ENCODE data around the gene GDPD5.

GDPD5 gene

DNA sequence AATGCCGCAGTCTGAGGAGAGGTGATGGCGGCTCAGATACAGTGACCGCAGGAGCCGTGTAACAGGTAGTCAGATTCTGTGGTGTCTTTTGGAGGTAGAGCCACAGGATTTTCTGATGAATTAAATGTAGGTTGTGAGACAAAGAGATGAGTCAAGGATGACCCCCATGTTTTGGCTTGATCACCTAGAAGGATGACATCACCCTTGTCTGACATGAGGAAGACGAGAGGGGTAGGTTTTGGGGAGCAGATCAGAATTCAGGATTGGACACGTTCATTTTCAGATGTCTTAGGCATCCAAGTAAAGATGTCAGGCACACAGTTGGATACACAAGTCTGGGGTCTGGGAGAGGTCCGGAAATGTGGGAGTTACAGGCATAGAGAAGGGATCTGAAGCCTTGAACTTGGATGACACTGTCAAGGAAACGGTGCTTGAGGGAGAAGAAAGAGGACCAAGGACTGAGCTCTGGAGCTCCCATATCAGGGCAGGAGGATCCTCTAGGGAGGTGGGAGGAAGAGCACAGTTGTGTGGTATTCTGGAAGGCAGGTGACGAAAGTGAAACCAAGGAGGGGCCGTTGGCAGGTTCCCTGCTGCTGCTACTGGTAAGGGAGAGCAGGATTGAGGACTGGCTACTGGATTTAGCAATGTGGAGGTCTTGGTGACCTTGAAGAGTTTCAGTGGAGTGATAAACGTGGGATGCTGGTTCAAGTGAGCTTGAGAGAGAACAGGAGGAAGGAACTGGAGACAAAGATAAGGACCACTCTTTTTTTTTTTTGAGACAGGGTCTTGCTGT is 12.6 kb upstream of the GDPD5 start:
- DNase-seq, result no peak
- intact Hi-C loops (cut with DNase I), result loop anchor here (10.0 kb wide), 1 partner anchor 264 kb away; no protein-coding TSS in a partner anchor

DNA sequence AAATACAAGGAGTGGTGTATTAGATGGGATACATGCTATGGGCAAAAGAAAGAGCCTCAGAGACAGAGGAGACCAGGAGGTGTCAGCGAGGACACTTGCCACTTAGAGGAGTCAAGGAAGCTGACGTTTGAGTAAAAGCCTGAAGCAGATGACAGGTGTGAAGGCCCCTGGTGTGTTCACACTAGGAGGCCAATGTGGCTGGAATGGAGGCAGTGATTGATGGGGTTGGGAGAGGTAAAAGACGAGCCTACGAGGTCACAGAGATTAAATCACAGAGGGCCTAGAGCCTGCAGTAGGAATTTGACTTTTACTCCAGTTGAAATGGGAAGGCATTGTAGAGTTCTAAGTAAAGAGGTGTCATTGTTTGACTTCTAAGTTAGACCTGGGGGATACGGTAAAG is 12.0 kb upstream of the GDPD5 start:
- intact Hi-C loops (cut with DNase I), result loop anchor here (10.0 kb wide), 1 partner anchor 263 kb away; no protein-coding TSS in a partner anchor
- DNase-seq, result no peak

DNA sequence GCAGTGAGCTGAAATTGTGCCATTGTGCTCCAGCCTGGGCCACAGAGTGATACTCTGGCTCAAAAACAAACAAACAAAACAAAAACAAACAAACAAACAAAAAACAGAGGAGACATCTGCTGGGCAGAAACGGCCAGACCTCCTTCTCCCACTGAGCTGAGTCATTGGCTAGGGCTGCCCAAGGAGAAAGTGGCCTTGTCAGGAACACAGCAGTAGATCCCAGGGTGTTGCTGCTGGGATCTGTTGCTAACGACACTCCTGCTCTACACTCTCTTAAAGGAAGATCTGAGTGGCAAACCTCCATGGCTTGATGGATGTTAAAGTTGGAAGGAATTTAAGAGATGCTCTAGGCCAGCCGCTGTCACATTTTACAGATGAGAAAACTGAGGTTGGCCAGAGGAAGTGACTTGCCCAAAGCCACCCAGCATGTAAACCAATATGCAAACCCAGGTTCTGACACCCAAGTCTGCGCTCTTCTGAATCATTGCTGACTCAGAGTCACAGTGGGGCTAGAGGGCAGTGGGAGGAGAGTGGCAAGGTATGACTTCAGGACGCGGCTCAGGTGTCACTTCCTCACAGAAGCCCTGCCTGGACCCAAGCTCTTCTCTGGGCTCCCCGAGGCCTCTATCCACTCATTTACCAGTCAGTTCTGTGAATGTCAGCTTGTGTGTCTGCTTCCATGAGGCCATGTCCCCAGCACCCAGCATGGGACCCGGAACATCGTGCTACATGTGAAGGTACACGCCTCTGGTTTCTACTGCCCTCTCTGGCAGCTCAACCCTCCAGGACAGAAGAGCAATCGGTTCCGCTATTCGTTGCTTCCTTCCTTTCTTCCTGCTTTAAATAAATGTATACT is 11.3 kb upstream of the GDPD5 start:
- intact Hi-C loops (cut with DNase I), result loop anchor here (10.0 kb wide), 1 partner anchor 262 kb away; no protein-coding TSS in a partner anchor
- no peak for DNase-seq

DNA sequence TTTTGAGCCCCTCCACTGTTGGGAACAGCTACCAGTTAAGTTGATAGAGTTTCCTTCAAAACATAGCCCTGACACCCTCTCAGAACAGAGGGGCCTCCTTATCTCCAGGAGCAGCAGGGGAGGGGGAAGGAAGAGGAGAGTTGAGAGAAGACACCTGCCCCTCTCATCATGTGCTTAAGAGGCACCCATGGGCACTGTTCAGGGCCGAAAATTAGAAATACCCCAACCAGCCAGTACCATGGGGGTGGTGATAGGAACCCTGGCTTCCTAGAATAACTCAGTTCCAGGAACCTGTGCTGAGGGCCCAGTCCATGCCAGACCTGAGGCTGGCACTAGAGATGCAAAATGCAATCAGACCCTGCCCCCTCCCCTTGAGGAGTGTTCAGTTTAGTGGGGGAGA is 9.3 kb upstream of the GDPD5 start:
- intact Hi-C loops (cut with DNase I), result loop anchor here (10.0 kb wide), 1 partner anchor 260 kb away; no protein-coding TSS in a partner anchor

DNA sequence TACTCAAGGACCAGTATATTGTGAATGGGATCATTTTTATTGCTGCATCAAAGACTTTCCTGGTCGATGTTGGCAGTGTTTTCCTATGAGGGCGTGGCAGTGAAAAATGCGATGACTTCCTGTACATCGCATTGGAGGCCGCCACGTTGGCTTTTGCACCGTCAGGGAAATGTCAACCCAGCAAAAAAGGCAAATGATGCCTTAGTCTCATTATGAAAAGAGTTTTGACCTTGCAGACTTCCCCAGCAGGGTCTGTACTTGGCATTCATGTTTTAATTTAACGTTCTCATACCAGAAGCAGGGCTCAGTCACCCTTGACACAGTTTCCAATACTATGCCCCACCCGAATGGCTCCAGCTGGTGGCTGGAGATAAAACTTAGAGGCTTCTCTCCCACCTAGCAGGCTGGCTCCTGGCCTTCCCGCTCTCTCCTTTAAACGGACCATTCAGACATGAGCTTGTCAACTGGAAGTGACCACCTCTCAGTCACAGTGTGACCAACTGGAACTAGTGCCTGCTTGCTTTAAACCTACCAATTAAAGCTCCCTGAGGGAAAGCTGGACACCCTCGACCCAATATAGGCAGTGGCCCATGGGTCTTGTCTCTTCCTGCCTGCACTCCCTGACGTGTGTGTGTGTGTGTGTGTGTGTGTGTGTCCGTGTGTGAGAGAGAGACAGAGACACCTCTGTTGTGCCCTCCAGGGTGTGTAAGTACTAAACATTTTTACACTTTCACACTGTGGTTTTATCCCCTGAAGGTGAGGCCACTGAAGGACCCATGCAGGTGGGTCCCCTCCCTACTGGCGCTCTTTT is 8.7 kb upstream of the GDPD5 start:
- no peak for DNase-seq
- intact Hi-C loops (cut with DNase I), result loop anchor here (10.0 kb wide), 1 partner anchor 260 kb away; no protein-coding TSS in a partner anchor

More for the DNA sequence above, 9.3 kb upstream of the GDPD5 start:
- DNase-seq, result no peak

DNA sequence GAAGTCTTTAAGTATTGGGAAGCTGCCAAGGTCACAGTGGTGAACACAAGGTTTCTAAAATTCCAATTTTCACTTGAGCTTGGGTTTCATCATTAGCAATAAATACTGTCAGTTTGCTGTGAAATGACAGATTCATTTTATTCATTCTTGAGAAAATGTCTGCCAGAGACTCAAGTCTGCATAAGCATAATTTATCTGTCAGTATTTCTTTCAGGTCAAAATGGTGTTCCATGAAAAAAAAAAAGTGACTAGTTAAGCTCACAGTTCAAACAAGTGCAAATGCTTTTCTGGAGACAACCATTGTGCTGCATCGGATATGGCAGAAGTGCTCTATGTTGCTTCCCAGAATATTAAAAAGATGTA is 8.1 kb upstream of the GDPD5 start:
- intact Hi-C loops (cut with DNase I), result loop anchor here (2.0 to 10.0 kb wide), 2 partner anchors 89 to 259 kb away; no protein-coding TSS in a partner anchor
- DNase-seq, result no peak

DNA sequence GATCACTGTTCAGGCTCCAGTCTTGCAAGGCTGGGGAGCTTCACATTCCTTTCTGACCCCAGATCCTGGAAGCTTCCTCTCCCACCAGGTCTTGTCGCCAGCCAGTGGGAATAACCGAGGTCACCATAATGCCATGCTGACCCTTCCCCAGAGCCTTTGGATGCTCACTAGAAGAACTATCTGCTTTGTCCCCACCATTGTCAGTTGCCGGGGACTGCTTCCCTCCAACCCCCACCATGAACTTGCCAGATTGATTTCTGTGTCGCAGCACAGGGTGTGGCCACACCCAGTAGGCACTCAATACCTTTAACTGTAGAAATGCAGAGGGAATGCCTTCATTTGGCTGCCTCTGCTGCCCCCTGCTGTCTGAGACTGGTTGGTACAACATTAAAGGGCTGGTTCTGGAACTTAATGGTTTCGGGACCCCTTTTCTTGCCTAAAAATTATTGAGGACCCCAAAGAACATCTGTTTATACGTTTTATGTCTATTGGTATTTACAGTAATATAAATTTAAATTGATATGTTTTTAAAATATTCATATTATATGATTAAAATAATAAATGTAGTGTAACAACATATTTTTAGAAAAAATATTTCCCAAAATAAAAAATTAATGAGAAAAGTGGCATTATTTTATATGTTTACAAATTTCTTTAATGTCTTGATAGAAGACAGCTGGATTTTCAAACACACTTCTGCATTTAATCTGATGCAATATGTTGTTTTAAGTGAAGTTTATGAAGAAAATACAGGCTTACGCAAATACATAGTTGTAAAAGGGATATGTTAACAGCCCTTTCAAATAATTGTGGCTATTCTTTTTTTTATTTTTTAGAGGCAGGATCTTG is 6.7 kb upstream of the GDPD5 start:
- intact Hi-C loops (cut with DNase I), result loop anchor here (2.0 to 10.0 kb wide), 2 partner anchors 88 to 258 kb away; no protein-coding TSS in a partner anchor
- peak; percentile 31 to 91 (median 76) for DNase-seq

DNA sequence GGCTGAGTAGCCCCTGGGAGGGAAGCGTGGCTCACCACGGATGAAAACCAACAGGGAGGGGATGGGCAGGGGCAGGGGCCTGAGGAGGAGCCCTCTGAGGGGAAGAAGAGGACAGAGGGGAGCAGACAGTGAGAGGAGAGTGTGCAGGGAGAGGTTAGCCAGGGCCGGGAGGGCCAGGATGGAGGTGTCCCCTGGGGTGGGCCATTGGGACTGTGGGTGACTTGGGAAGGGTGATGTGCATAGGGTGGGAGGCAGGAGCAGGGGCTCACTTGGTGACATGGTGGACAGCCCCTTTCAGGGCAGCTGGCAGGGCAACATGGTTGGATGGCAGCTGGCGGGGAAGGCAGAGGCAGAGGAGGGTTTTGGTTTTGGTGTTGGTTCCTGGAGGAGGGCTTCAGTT is 5.6 kb upstream of the GDPD5 start:
- no peak for DNase-seq
- intact Hi-C loops (cut with DNase I), result loop anchor here (2.0 to 10.0 kb wide), 2 partner anchors 143 to 257 kb away; no protein-coding TSS in a partner anchor

DNA sequence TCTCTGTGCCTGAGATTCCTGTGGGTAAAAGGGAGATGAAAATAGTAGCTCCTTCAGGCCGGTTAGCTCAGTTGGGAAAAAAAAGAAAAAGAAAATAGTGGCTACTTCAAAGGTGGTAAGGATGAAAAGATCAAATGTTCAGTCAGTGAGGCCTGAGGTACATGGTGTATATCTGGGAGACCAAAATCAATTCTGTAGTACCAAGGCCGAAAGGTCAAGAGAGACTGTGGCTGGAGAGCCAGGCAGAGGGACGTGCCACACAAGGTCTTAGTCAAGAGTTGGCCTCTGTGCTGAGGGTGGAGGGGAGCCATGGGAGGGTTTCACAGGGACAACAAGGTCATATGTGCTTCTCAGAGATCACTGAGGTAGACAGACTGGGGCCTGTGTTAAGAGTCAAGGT is 4.8 kb upstream of the GDPD5 start:
- no peak for DNase-seq
- intact Hi-C loops (cut with DNase I), result loop anchor here (2.0 to 10.0 kb wide), 2 partner anchors 142 to 256 kb away; no protein-coding TSS in a partner anchor

DNA sequence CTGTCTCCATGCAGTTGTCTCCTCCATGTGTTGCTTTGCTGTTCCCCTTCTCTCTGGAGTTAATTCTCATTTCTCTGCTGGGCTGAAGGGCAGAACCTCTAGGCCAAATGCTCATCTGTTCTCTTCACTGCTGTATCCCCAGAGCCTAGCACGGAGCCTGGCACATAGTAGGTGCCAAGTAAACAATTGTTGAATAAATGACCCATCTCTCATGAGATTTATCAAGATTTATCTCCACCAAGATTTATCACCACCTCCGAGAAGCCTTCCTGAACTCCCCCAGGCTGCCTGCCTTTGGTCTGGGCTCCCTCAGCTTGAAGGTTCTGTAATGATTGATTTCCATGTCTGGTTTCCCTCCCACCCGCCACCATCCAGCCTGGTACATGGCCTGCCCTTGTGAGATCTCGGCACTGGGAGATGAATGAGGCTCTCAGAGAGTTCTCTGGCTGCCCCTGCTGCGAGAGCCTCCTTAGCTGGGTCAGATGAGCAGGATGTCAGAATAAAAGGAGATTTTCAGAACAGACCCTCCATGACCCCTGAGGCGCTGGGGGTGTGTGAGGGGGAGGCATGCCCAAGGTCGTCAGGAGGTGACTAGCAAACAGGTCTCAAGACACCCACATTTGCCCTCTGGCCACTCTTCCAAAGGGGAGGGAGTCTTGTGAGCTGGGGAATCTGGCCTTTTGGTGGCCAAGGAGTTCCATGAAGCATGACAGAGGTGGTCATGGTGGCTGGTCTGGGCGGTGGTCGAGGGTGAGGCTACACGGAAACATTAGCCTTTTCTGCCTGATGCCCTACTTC is 2.4 kb upstream of the GDPD5 start:
- intact Hi-C loops (cut with DNase I), result no loop called here
- no peak for DNase-seq

DNA sequence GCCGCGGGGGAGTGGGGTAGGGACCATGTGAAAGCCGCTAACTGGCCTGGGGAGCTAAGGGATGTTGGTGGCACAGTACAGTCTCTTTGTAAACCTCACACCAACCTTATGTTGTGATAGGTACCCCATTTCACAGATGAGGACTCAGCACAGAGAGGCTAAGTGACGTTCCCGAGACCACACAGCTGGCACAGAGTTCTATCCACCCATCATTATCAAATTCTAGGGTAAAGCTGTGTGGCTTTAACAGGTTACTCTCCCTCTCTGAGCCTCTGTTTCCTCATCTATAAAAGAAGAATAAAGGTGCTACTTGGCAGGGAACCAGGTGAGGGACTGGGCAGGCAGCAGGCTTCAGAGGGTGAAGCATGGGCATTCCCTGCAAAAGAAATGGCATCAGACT is 1.4 kb upstream of the GDPD5 start:
- intact Hi-C loops (cut with DNase I), result no loop called here
- DNase-seq, result no peak

DNA sequence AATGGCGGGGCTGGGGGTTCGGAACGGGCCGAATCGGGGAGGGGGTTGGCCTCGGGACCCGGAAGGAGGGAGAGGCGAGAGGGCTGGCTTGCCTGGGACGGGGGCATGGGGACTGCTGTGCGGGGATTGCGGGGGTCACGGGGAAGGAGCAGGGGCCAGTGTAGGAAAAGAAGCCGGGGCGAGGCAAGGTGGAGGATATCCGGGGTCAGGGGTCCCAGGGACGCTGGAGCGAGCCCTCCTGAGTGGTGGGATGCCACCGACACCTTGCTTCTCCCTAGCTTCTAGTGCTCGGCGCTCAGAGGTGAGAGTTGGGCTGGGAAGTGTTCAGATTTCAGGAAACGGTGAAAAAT is 426 bp upstream of the GDPD5 start:
- intact Hi-C loops (cut with DNase I), result no loop called here
- DNase-seq, result no peak

DNA sequence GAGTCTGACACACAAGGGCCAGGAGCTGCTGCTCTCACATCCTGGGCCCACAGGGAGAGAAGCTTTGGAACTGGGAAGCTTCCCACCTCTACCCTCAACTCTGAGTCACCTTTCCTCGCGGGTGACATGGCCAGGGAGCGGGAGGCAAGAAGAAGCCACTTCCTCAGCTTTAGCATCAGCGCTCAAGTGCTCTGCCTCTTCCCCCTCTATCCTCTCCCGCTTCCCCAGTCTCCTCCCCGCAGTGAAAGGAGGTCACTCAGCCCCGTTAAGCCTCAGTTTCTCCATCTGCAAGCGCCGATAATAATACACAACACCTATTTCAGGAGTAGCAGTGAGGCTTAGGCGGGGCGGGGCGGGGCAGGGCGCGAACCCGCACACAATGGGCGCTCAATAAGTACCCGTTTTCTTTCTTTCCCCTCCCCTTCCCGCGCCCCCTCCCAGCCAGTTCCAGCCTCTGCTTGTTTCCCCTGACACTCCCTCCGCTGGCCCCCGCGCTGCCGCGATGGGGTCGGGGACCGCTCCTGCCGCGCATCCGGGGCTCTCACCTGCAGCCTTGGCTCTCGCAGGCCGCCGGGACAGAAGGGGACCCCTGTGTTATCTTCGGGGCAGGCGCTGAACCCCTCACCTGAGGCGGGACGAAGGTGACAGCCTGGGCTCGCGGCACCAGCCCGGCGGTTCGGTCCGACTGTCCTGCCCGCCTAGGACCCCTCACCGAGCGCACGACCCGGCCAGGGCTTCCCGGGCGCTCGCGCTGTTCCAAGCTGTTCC is 892 bp downstream of the GDPD5 start:
- peak in 32 of 42 donors; percentile 11 to 67 (median 35) for DNase-seq
- intact Hi-C loops (cut with DNase I), result no loop called here

DNA sequence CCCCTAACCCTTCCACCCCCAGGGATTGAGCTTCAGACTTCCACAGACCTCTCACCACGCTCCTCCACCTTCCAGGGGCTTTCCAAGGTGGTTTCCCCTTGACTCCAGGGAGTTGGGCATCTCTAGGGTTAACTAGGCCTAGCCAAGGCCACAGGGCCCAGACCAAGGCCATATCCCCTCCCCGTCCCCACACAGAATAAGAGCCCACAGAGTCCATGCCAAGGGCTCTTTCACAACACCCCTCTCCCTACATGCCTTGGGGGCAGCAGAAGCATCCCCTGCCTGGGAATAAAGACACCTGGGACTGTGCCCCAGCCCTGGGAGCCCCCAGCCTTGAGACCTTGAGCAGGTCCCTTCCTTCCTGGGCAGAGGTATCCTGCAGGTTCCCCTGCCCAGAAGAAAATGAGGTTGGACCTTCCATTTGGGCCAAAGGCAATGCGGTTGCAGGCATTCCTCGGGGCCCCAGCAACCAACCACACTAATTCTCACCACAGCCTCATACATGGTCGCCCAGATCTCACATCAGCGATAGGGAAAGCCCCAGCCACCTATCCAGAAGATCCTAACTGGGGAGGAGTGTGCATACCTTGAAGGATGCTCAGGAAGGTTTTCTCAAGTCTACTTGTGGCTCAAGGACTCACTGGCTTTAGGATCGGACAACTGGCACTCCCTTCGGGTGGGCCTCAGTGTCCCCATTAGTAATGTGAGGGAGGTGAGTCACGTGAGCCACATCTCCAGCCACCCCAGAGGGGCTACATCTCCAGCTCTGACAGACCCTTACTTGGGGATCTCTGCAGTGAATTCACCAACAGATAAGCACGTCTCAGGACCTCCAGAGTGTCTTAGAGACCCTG is 1.7 kb downstream of the GDPD5 start:
- intact Hi-C loops (cut with DNase I), result no loop called here
- DNase-seq, result no peak

DNA sequence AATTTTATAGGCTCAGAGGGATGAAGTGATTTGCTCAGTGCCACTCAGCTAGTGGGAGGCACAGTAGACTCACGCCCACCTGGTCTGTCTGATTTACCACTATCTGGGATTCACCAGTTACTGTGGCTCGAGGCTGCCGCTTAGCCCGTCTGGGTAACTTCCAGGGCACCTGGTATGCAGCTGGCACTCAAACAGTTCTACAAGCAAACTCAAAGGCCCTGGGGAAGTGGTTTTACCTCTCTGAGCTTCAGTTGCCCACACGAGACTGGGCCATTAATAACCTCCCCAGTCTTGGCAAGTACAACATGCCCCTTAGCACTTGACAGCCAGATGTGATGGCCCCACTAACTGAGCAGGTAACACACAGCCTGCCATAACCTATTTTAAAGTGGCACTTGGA is 2.6 kb downstream of the GDPD5 start:
- DNase-seq, result peak in 7 of 42 donors; percentile 9 to 58 (median 26)
- intact Hi-C loops (cut with DNase I), result no loop called here

All from head of caudate nucleus (tissue), 42 donors.